HEK293T (cell line): ENCODE measurements around the gene TNFRSF18.

Experiments used
- ARNT ChIP-seq: fragments of 450-650 bp; IDR thresholded peaks from 2 replicates; pipeline ENCODE4 v1.6.1; 2017; ENCODE audit warnings: mild to moderate bottlenecking
- FOXK2 ChIP-seq: fragments of 450-650 bp; IDR thresholded peaks from 2 replicates; pipeline ENCODE4 v1.6.1; 2016; ENCODE audit warnings: mild to moderate bottlenecking
- FOXM1 ChIP-seq: fragments of 450-650 bp; IDR thresholded peaks from 2 replicates; pipeline ENCODE4 v1.6.1; 2017; ENCODE audit warnings: mild to moderate bottlenecking, borderline replicate concordance
- PKNOX1 ChIP-seq: fragments of 450-650 bp; IDR thresholded peaks from 2 replicates; pipeline ENCODE4 v1.6.1; 2016
- SP1 ChIP-seq: fragments of 450-650 bp; IDR thresholded peaks from 2 replicates; pipeline ENCODE4 v1.6.1; 2017
- SUZ12 ChIP-seq: fragments of 450-650 bp; IDR thresholded peaks from 2 replicates; pipeline ENCODE4 v1.6.1; 2016; ENCODE audit warnings: mild to moderate bottlenecking
- ZNF384 ChIP-seq: fragments of 450-650 bp; IDR thresholded peaks from 2 replicates; pipeline ENCODE4 v1.6.1; 2016

- TF ChIP-seq SP1: no peak
- no peak for TF ChIP-seq ARNT
- no peak for TF ChIP-seq PKNOX1
- TF ChIP-seq SUZ12: no peak
- TF ChIP-seq FOXM1: no peak
- no peak for TF ChIP-seq ZNF384
- TF ChIP-seq FOXK2: no peak
Observed at GRCh38 chr1:1238702-1239178, 32.3 kb upstream of the TNFRSF18 start.
